PFSK-1 (cell line): ENCODE measurements around the gene PROSER2.

Experiments used
- FOXP2 ChIP-seq: optimal IDR thresholded peaks from 2 replicates; pipeline ENCODE3; 2011; ENCODE audit warnings: borderline replicate concordance, control low read depth, inconsistent platforms; ENCODE audit not compliant: insufficient read depth; ENCODE audit errors: extremely low read length, extremely low read depth
- POLR2AphosphoS5 ChIP-seq: IDR thresholded peaks from 2 replicates; pipeline ENCODE4 v1.6.1; 2012; ENCODE audit warnings: low read depth, mild to moderate bottlenecking, control low read depth, low read length, moderate library complexity
- REST ChIP-seq, 2 experiments: IDR thresholded peaks; 2 replicates each; pipeline versions ENCODE4 v1.6.1 to v1.8.0; 2011 to 2012; ENCODE audit warnings: low read depth in 2 of 2, low read length in 2 of 2, control low read depth in 1 of 2, inconsistent platforms in 1 of 2, mild to moderate bottlenecking in 1 of 2, moderate library complexity in 1 of 2; ENCODE audit not compliant: insufficient read depth in 1 of 2
- SIN3A ChIP-seq: IDR thresholded peaks from 2 replicates; pipeline ENCODE4 v1.6.1; 2012; ENCODE audit warnings: mild to moderate bottlenecking, low read length, moderate library complexity, borderline replicate concordance; ENCODE audit not compliant: insufficient read depth
- TAF1 ChIP-seq: IDR thresholded peaks from 2 replicates; pipeline ENCODE4 v1.6.1; 2012; ENCODE audit warnings: low read length, control low read depth, borderline replicate concordance; ENCODE audit not compliant: insufficient read depth

- no peak for TF ChIP-seq TAF1
- TF ChIP-seq SIN3A = no peak
- no peak for TF ChIP-seq FOXP2
- TF ChIP-seq REST (IDR thresholded peaks at IDR 0.05; ENCODE audit: insufficient read depth in 1 of 2, low read depth in 2 of 2, low read length in 2 of 2) = no peak
- no peak for TF ChIP-seq POLR2AphosphoS5
Measured at GRCh38 chr10:11828682-11829284, 5.6 kb downstream of the PROSER2 start.
